NCI-H524 treated with DMSO at 0.1 percent for 48 hours (cell line): ENCODE measurements around the gene DPYD.

Experiments
- DNase-seq: peaks from one replicate; lab custom pipeline; 2025; lab: John Stamatoyannopoulos, UW

The DPYD gene

DNA sequence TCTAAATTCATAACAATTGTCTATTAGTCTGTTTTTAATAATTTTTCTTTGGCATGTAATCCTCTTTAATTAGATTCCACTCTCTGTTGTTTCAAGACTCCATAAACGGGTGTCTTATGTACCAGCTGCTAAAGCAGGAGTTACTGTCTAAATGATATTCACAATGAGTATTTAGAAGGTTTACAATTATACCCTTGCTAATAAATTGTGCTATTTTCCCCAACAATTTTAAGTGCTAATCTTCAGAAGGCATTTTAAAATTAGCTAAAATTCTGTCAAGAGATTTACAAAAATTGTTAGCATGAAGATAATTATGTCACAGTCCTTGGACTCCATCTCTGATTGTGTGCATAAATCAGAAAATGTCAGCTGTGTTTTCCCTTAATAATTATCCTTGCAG, 83.7 kb downstream of the DPYD start:
- no peak for DNase-seq

DNA sequence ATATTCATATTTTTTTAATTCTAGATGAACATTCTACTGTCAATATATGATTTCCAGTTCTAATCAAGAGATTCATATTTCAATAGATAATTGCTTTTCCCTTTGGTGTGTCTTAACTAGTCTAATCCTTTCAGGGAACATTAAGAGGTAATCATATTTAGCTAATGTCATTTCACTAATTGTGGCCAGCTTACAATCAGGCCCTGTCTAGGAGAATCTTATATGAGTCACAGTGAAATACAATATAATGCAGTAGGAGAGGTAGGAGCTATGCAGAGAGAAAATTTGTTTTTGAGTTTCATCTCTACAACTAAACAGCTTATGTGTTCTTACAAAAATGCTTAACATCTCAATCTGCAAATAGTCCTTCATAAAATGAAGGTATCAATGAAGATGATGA, 85.9 kb downstream of the DPYD start:
- no peak for DNase-seq

DNA sequence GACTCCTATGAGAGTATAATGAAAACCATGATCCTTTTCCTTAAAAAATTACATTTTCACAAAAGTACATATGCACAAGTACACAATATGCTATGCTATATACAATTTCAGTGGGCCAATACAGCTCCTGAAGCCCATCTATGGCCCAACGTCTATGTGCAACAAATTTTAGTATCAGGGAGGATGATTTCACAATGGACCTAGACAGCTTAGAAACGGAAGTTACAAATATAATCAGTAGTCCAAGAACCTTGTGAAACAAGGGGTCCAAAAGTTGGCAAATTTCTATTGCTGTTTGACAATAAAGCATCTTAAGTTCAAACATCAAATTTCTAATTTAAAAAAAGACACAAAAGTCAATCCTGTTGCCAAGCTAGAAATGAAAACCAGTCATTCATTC, 87.0 kb downstream of the DPYD start:
- DNase-seq, result no peak

DNA sequence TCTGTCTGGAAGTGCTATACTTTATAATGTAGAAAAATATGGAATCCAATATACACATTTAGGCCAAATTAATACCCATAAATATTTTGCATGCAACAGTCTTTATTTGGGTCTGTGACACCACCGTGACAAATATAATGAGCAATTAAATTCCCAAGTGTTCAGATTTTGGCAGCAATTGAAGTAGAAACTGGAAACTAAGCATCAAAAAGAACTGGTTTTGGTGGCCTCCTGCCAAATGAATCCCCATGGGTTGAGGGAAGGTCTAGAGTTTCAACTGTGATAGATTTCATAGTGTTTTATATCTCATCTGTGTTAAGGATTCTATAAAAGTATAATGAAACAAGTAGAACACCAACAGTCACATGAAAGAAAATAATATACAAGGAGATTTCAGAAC, 88.4 kb downstream of the DPYD start:
- no peak for DNase-seq

DNA sequence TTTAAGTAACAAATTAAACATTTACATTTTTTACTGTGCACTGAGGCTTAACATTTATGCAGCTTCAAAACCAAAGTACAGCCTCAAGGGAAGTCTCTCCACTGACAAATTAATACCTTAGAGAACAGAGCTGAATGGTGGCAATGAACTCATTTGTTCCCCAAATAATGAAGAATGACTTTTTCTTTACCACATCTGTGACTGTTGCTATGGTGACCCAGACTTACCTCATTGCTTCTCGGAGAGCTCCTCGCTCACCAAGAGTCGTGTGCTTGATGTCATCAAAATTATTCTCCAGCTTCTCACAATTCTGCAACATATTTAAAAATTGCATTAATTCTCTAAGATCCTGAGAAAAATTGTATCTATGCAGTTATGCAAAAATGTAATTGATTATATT, 92.9 kb downstream of the DPYD start:
- DNase-seq, result no peak

DNA sequence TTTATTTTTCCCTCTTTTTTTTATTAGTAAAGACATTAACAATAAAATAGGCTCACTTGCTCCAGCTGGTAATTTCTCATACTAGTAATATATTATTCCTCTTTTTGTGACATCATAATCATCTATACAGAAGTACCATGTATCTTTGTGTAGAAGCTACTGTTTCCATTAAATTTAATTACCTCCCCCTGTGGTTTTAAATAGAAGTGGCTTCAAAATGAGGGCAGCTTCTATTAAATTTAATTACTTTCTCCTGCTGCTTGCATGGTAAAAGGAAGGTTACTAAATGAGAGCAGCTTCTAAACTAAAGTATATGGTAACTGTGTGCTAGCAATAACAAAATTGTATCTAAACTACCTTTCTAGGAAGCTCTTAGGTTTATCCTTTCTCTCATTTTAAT, 94.0 kb downstream of the DPYD start:
- no peak for DNase-seq

DNA sequence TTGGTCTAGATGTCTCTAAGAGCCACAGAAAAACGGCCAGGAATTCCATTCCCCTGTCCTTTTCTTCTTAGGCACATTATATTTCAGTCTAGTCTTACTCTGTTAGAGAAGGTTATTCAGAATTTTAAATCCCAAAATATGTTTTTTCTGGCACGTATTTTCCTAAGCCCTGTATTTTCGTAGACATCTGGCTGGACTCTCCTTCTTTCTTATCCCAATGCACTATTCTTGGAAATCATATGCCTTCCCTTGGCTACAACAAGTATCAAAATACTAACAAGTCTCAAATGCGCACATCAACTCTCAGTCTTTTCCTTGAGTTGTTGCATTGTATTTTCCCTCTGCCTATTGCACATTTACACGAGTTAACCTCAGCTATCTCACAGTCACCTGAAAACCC, 96.2 kb downstream of the DPYD start:
- no peak for DNase-seq

DNA sequence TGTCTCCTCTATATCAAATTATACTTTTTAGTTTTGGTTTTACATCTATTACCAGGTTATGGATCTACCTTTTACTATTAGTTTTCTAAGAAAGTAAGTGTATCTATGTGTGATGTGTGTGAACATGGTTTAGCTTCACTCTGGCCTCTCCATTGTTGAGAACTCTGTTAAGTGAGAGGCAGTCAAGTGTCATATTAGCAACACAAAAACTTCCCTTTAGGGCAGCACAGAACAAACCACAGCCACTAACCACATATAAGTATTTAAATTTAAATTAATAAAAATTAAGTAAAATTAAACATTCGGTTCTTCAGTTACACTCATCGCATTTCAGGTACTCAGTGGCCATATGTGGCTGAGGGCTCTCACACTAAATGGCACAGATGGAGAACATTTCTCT, 96.6 kb downstream of the DPYD start:
- no peak for DNase-seq

DNA sequence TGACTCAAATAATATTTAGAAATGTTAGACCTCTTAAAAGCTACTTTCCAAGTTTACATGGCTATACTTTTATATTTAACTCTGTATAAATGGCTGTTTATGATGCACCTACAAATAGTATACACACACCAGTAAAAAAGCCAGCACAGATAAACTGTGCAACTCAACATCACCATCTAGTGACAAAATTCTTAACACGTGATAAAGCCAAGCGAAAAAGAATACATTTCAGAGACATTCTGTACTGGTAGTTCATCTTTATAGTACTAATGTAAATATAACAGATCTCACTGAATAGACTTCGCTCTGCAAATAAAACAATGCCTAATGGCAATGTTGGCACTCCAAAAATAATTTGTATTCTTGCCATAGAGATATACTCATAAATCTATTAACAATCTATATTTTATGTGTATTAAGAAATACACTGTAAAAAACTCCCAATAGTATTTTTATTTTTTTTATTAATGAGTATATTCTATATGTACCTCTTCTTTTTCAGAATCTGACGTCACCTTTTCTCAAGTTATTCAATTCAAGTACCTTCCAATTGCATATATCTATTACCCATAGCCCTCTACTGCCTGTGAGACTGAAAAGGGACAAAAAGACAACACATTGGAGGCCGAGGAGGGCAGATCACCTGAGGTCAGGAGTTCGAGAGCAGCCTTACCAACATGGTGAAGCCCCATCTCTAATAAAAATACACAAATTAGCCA, 100.2 kb downstream of the DPYD start:
- DNase-seq, result no peak

DNA sequence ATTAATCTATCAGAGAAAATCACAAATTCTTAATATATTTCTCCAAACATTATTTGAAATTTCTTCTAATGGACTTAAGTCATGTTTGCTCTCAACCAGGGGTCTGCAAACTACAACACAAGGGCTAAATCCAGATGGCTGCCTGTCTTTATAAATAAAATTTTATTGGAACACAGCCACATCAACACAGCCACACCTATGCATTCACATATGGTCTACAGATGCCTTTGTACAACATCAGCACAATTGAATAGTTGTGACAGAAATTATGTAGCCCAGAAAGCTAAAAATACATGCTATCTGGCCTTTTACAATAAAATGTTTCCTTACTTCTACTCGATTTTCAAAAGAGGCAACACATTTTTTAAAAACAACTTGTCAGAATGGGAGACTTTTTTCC, 103.9 kb downstream of the DPYD start:
- no peak for DNase-seq

DNA sequence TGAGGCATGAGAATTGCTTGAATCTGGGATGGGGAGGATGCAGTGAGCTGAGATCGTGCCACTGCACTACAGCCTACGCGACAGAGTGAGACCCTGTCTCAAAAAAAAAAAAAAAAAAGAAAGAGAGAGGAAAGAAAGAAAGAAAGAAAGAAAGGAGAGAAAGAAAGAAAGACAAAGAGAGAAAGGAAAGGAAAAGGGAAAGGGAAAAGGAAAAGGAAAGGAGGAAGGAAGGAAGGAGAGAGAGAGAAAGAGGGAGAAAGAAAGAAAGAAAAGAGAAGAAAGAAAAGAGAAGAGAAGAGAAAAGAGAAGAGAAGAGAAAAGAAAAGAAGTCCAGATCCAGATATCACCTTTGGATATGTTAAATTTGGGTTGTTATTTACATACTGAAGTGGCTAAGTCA, 106.0 kb downstream of the DPYD start:
- no peak for DNase-seq

DNA sequence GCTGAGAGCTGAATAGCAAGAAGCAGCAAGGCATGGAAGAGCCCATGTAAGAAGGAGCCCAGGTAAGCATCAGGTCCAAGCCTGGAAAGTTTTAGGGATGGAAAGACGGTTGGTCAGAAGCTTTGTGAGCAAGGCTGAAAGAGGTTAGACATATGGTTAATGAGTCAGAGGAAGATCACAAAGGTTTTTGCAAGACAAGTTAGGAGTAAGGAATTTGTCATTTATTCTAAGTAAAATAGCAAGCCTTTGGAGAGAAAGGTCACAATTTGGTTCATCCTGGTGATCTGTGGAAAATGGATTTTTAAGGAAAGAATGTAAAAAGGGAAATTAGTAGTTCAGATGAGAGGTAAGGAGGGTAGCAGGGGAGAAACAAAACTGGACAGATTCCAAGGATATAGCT, 106.7 kb downstream of the DPYD start:
- no peak for DNase-seq

DNA sequence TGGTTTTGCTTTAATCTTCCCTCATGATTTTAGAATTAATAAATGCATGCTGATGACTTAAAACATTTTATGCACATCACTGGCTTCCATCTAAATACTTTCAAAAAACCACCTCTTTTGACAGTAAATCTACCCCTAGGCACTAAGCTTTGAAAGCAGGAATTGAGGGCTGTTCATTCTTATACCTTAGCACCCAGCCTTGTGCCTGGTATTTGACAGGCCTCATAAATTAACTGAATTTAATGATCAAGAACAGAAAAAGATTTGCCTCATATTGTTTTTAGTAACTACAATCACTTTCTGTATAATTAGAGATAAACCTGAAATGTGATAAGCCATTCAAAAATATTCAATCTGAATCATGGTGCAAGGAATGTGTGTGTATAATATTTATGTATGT, 108.8 kb downstream of the DPYD start:
- DNase-seq, result no peak

DNA sequence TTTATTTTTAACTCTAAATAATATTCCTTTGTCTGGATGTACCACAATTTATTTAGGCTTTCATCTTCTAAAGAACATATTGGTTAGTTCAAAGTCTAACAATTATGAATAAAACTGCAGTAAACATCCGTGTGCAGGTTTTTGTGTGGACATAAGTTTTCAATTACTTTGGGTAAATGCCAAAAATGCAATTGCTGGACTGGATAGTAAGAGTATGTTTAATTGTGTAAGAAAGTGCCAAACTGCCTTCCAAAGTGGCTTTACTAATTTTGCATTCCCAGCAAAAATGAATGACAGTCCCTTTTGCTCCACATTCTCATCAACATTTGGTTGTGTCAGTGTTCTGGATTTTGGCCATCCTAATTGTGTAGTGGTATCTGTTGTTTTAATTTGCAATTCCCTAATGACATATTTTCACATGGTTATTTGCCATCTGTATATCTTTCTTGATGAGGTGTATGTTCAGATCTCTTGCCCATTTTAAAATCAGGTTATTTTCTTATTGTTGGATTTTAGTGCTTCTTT, 113.8 kb downstream of the DPYD start:
- no peak for DNase-seq

DNA sequence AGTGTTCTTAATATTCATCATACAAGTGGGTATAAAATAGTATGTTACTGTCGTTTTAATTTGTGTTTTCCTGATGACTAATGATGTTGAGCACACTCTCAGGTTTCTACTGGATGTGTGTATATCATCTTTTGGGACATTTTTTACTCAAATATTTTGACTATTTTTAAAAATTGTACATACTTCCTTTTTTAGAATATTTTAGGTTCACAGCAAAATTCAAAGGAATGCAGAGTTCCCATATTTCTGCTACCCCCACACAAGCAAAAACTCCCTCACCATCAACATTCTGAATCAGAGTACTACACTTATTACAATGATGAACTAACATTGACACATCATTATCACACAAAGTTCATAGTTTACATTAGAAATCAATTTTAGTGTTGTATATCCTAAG, 114.5 kb downstream of the DPYD start:
- no peak for DNase-seq

DNA sequence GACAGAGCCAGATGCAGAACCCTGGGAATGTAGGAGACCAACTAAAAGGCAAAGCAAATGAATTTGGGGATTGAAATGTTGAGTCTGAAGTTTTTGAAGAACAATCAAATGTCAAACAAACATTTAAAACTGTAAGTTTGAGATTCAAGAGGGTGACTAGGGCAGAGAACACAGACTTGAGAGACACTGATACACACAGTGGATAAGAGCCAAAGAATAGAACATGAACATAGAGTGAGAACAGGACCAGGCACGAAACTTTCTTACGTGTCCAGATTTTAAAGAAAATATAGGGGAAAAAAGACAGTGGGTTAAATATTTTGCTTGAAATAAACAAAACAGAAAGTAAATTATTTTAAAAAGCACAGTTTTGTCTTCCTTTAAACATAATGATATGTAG, 115.7 kb downstream of the DPYD start:
- no peak for DNase-seq

DNA sequence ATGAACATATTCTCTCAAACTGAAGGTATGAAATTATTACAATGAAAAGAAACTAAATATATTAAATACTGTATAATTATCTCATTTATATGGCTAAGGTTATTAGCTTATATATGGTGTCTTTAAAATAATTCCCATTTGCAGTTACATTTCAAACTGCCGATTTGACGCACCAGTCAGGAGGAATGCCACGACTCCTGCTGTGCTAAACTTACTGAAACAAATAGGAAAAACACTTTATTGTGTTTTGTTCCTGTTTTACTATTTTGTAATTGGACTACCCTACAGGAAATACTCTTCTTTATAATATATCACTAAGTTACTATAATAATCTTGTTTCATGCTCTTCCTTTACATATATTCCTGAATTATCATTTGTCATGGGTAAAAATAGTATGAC, 117.8 kb downstream of the DPYD start:
- DNase-seq, result no peak

DNA sequence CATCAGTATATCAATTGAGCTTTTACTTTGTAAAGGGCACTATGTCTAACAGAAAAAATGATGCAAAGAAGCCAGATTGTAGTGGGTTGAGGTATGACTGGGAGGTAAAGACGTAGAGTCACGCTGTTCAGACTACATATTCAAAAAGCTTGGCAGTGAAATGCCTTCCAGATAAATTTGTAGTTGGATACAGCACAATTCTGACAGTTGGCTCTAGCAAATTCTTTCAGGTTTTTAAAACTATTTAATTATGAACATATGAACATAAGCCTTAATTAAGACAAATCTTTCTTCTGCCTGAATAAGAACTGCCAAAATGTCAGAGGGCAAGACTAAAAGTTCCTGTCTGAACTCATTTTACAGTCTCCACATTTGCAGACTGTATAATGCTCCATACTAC, 118.8 kb downstream of the DPYD start:
- no peak for DNase-seq

DNA sequence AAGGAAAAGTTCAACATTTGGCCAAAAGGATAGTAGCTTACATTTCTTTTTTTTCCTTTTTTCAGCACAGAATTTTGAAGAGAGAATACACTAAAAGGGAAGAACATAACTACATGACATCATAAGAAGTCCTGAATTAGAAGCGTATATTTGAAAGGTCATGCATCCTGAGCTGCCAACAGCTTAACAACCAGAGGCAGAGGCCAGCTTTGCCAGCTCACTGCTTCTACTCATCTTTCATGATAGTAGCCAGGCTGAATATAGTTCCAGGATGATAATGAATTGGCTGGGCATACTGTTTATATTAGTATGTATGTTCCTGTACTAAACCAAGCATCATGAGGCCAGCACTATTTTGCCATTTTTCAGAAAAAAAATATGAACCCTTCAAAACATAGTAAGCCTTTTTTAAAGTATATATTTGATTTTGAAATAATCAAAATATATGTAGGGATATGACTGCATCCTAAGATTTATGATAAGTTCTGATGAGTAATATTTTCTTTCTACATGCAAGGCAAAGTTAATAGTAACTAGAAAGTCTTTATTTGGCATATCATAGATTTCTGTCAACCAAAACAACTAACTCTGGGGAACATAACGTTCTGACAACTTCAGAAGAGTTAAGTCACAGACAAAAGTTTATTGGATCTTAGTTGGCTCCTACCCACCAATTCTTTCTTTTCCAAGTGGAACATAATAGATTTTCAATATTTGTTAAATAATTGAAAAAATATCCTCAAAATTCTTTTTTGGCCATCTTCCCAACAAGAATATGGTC, 123.2 kb downstream of the DPYD start:
- DNase-seq, result no peak

DNA sequence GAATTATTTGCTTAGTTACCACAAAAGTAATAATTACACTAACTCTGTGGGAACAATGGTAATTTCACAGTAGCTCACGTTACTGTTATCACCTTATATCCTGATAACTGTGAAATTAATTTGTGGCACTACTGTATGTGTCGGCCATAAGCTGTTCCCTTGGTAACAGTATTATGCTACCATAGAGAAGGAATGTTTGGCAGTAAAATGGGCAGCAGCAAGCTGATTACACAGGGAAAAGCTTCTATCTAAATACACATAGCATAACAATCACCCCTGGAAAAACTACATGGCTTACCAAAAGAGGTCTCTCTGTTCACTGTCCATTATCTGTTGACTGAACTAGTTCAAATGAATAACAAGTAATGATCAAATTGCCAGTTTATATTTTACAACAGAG, 124.1 kb downstream of the DPYD start:
- no peak for DNase-seq

DNA sequence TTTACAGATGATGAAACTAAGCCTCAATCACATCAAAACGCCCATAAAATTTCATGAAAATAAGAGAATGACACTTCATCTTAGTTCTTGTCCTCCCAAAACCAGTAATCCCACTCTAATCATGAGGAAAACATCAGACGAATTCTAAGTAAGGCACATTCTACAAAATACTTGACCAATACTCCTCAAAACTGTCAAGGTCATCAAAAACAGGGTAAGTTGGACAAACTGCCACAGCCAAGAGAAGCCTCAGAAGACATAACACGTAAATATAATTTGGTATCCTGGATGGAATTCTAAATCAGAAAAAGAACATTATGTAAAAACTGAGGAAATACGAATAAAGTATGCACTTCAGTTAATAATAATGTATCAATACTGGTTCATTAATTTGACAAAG, 128.2 kb downstream of the DPYD start:
- no peak for DNase-seq

DNA sequence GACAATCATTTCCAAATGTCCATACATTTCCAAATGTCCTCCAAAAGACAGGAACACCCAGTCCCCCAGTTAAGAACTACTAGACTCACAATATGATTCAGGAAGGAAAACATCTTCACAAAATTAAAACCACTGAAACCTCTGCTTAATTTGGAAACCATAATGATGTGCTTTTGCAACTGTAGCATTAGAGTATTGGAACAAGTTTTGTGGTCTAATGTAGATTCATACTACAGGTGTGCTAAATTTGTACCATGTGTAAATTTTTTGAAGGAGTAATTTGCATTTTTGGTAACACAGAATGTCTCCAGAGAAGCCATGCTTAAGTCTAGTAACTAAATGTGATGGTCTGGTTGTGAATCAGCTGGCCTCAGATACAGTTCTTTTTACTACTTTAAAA, 129.6 kb downstream of the DPYD start:
- no peak for DNase-seq

DNA sequence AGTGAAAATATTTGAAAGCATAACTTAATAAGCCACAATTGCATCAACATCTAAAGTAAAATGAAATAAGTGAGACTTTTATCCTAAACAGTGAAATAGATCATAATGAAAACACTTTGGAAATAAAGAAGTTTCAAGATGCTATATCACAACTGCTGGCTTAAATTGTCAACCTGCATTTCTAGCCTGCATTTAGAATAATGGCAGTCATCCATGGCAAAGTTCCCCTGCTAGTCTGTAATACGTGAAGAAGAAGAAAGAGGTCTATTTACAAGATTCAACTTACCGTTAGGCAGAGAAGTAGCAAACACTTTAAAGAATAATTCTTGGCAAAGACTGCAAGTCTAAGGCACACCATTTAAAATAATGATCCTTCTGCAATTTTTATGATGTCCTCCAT, 133.6 kb downstream of the DPYD start:
- DNase-seq, result no peak

DNA sequence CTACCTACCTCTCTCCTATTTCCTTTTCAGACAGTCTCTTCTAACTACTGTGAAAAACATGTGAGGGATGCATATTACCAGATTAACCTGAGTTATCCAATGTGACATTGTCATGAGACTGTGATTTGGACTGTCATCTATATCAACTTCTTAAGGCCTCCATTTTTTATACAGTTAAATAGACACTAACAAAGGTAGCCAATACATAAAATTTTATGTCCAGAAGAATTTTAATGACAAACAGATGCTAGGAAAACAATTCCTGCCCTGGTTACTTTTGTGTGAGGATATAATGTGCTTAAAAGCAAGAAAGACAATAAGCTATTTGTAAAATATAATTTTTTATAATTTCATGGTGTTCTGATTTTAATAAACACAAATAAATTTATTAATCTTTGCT, 136.2 kb downstream of the DPYD start:
- no peak for DNase-seq
